Upper lobe of left lung (tissue), 4 donors: ENCODE data around the gene ATP6V0B.

Experiments used
- POLR2A ChIP-seq, 4 donors: fragments of 450-650 bp; IDR thresholded peaks; one replicate each; pipeline ENCODE4 v1.5.1; 2016 to 2017; ENCODE audit warnings: antibody characterized with exemption in 4 of 4, mild to moderate bottlenecking in 2 of 4
- POLR2AphosphoS5 ChIP-seq, 2 donors: sonication (generic); formaldehyde crosslinking; IDR thresholded peaks; one replicate each; pipeline ENCODE4 v1.5.1; 2017; ENCODE audit warnings: antibody characterized with exemption in 2 of 2
- TF ChIP-seq, protein P1 (sequence below), 6 experiments: fragments of 450-650 bp in 4 of 6; fragments of 200-600 bp in 2 of 6; sonication (generic) in 2 of 6; IDR thresholded peaks; one replicate each; pipeline ENCODE4 v1.5.1; 2016 to 2019; ENCODE audit warnings: antibody characterized with exemption in 6 of 6

DNA sequence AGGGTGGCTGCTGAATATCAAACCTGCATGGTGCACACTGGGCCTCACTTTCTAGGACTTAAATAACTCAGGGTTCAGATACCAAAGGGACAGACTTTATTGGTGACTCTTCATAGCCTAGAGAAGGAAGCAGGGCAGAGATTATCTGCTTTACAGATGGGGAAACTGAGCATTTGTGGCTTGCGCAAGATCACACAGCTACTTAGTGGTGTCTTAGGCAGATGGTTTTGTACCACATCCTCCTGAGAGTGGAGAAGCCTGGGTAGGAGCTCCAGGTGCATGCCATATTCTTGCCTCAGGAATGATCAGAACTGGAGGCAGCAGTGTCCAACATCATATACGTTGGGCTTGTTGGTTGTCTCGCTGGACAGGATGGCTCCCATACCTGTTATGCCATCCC, 11.8 kb upstream of the ATP6V0B start:
- no peak for TF ChIP-seq POLR2AphosphoS5 (IDR thresholded peaks at IDR 0.05)
- TF ChIP-seq, protein P1, sequence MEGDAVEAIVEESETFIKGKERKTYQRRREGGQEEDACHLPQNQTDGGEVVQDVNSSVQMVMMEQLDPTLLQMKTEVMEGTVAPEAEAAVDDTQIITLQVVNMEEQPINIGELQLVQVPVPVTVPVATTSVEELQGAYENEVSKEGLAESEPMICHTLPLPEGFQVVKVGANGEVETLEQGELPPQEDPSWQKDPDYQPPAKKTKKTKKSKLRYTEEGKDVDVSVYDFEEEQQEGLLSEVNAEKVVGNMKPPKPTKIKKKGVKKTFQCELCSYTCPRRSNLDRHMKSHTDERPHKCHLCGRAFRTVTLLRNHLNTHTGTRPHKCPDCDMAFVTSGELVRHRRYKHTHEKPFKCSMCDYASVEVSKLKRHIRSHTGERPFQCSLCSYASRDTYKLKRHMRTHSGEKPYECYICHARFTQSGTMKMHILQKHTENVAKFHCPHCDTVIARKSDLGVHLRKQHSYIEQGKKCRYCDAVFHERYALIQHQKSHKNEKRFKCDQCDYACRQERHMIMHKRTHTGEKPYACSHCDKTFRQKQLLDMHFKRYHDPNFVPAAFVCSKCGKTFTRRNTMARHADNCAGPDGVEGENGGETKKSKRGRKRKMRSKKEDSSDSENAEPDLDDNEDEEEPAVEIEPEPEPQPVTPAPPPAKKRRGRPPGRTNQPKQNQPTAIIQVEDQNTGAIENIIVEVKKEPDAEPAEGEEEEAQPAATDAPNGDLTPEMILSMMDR (IDR thresholded peaks at IDR 0.05), result no peak
- TF ChIP-seq POLR2A (IDR thresholded peaks at IDR 0.05), result no peak
